LNCaP clone FGC (cell line): ENCODE measurements around the gene TBC1D2.

Source experiments
- DNase-seq: peaks from one replicate; pipeline ENCODE4 v3.0.0-alpha.2; 2011; ENCODE audit warnings: low read depth
- H3K4me3 ChIP-seq: 2 replicates; pipeline ENCODE4 v1.5.1; 2011; ENCODE audit warnings: mild to moderate bottlenecking, low read depth, low read length, control low read depth
- CTCF ChIP-seq: IDR thresholded peaks from 2 replicates; pipeline ENCODE4 v1.5.1; 2012; ENCODE audit warnings: mild to moderate bottlenecking; ENCODE audit not compliant: control insufficient read depth, insufficient read depth; ENCODE audit errors: extremely low read depth

TBC1D2 gene

GRCh38 chr9:98207606-98208005, 47.8 kb downstream of the TBC1D2 start:
- no peak overlapping the region for H3K4me3 ChIP-seq
- TF ChIP-seq CTCF: no peak
- no peak for DNase-seq

GRCh38 chr9:98206754-98207153, 48.7 kb downstream of the TBC1D2 start:
- no peak overlapping the region for H3K4me3 ChIP-seq
- TF ChIP-seq CTCF: no peak
- DNase-seq: no peak

GRCh38 chr9:98204692-98205091, 50.8 kb downstream of the TBC1D2 start:
- TF ChIP-seq CTCF: no peak
- no peak for DNase-seq

GRCh38 chr9:98203153-98203552, 52.3 kb downstream of the TBC1D2 start:
- H3K4me3 ChIP-seq: no peak overlapping the region
- TF ChIP-seq CTCF: no peak
- no peak for DNase-seq

More at GRCh38 chr9:98204692-98205091, 50.8 kb downstream of the TBC1D2 start:
- no peak overlapping the region for H3K4me3 ChIP-seq

GRCh38 chr9:98202252-98202651, 53.2 kb downstream of the TBC1D2 start:
- no peak overlapping the region for H3K4me3 ChIP-seq
- TF ChIP-seq CTCF: no peak
- no peak for DNase-seq

GRCh38 chr9:98201749-98202148, 53.7 kb downstream of the TBC1D2 start:
- no peak for TF ChIP-seq CTCF
- DNase-seq: no peak

GRCh38 chr9:98201102-98201501, 54.3 kb downstream of the TBC1D2 start:
- no peak for DNase-seq
- no peak for TF ChIP-seq CTCF
- H3K4me3 ChIP-seq: no peak overlapping the region

More at GRCh38 chr9:98201749-98202148, 53.7 kb downstream of the TBC1D2 start:
- no peak overlapping the region for H3K4me3 ChIP-seq
